ENCODE data around the gene DISC1. TPM values are rescaled to one million over a fixed set of nuclear protein-coding genes. Genes with fewer than 3 reads are reported as not detected.

Gene DISC1
- total and polyA plus RNA-seq, 8 donors, result 0.42 to 6.6 (median 1.5) TPM

DNA sequence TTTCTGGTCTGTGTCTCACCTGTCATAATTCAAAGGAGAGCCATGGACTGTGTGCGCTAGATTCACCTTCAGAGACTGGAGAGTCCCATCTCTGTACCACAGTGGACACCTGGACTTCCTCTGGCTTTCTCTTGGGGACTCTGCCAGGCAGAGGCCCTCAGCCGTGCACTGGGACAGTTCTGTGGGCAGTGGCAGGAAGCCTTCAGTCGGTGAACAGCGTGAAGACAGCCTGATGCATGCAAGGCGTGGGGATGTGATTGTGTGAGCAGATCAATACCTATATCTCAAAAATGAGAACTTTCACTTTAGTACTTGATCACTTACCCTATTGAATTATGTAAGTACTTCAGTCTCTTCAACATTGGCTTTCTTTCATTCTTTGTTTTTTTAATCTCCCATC is 245.3 kb downstream of the DISC1 start:
- intact Hi-C loops (cut with DNase I), result no loop called here
- WGBS, 2 donors, result 48 to 71% methylated on average over 5 of the region's 5 CpGs
- no peak overlapping the region for H3K27ac ChIP-seq
- no peaks in the 10 kb centered on the region for H3K9me3 ChIP-seq
- H3K4me3 ChIP-seq, result no peak overlapping the region
- H3K27me3 ChIP-seq, result no peaks in the 10 kb centered on the region
- no peaks in the 10 kb centered on the region for H3K36me3 ChIP-seq
- DNase-seq, result no peak
- TF ChIP-seq, protein P1, sequence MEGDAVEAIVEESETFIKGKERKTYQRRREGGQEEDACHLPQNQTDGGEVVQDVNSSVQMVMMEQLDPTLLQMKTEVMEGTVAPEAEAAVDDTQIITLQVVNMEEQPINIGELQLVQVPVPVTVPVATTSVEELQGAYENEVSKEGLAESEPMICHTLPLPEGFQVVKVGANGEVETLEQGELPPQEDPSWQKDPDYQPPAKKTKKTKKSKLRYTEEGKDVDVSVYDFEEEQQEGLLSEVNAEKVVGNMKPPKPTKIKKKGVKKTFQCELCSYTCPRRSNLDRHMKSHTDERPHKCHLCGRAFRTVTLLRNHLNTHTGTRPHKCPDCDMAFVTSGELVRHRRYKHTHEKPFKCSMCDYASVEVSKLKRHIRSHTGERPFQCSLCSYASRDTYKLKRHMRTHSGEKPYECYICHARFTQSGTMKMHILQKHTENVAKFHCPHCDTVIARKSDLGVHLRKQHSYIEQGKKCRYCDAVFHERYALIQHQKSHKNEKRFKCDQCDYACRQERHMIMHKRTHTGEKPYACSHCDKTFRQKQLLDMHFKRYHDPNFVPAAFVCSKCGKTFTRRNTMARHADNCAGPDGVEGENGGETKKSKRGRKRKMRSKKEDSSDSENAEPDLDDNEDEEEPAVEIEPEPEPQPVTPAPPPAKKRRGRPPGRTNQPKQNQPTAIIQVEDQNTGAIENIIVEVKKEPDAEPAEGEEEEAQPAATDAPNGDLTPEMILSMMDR (IDR thresholded peaks at IDR 0.05), result no peak
- no peak for FAIRE-seq
- no peak for ATAC-seq
- no peaks in the 10 kb centered on the region for H3K4me1 ChIP-seq

GRCh38 chr1:231872461-231872910 is 245.9 kb downstream of the DISC1 start:
- intact Hi-C loops (cut with DNase I), result no loop called here
- 80 to 90% methylated on average over 1 of the region's 1 CpG for WGBS, 2 donors
- FAIRE-seq (no peak), DNase-seq (no peak), ATAC-seq (no peak)
- Histone ChIP-seq H3K4me3 (no peak overlapping the region), H3K36me3 (no peaks in the 10 kb centered on the region), H3K9me3 (no peaks in the 10 kb centered on the region), H3K4me1 (no peaks in the 10 kb centered on the region), H3K27ac (no peak overlapping the region), H3K27me3 (no peaks in the 10 kb centered on the region)
- TF ChIP-seq, protein P1 (IDR thresholded peaks at IDR 0.05), result no peak

DNA sequence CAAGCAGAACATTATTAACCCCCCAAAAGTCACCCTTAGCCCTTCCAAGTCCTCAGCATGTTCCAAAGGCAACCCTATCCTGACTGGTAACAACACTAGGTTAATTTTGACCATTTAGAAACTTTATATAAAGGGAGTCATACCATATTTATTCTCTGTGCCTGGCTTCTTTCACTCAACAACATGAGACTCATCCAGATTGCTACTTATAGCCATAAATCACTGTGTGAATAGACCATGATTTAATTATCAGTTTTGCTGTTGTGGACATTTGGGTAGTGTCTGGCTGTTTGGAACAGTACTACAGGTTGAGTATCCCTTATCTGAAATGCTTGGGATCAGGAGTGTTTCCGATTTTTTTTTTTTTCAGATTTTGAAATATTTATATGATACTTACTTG is 252.1 kb downstream of the DISC1 start:
- no peaks in the 10 kb centered on the region for H3K27me3 ChIP-seq
- TF ChIP-seq, protein P1 (IDR thresholded peaks at IDR 0.05), result no peak
- ATAC-seq (no peak), DNase-seq (no peak), FAIRE-seq (no peak)
- intact Hi-C loops (cut with DNase I), result no loop called here
- H3K27ac ChIP-seq, result no peak overlapping the region
- H3K4me1 ChIP-seq, result no peaks in the 10 kb centered on the region
- H3K9me3 ChIP-seq, result no peaks in the 10 kb centered on the region
- H3K4me3 ChIP-seq, result no peak overlapping the region
- no peaks in the 10 kb centered on the region for H3K36me3 ChIP-seq
- 62 to 78% methylated on average over 1 of the region's 1 CpG for WGBS, 2 donors

DNA sequence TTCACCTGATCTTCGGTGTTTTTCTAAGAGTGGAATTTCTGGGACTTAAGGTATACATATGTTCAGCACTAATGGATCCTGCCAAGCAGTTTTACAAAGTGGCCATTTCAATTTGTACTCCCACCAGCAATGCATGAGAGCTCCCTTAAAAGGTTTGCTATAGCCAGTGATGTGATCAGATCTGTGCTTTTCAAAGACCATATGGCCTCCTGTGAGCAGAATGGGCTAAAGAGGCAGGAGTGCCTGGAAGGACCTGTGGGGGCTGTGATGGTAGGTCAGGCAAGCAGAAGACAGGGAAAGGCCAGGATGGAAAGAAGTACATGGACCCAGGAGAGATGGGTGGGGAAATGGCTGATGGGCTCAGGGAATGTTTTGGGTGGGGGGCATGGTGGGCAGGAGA is 252.7 kb downstream of the DISC1 start:
- Histone ChIP-seq H3K4me1 (no peaks in the 10 kb centered on the region), H3K36me3 (no peaks in the 10 kb centered on the region), H3K4me3 (no peak overlapping the region), H3K9me3 (no peaks in the 10 kb centered on the region), H3K27ac (no peak overlapping the region), H3K27me3 (no peaks in the 10 kb centered on the region)
- TF ChIP-seq, protein P1 (IDR thresholded peaks at IDR 0.05), result no peak
- whole genome bisulfite sequencing, 2 donors, result 77 to 85% methylated on average over 1 of the region's 1 CpG
- DNase-seq, result no peak
- ATAC-seq, result no peak
- intact Hi-C loops (cut with DNase I), result no loop called here
- FAIRE-seq, result no peak

GRCh38 chr1:231882333-231882732 is 255.7 kb downstream of the DISC1 start:
- ATAC-seq (no peak), FAIRE-seq (no peak), DNase-seq (no peak)
- Histone ChIP-seq H3K4me3 (no peak overlapping the region), H3K27me3 (no peaks in the 10 kb centered on the region), H3K9me3 (no peaks in the 10 kb centered on the region), H3K4me1 (no peaks in the 10 kb centered on the region), H3K27ac (no peak overlapping the region), H3K36me3 (no peaks in the 10 kb centered on the region)
- TF ChIP-seq, protein P1 (IDR thresholded peaks at IDR 0.05), result no peak
- intact Hi-C loops (cut with DNase I), result no loop called here
- WGBS, 2 donors, result 75 to 84% methylated on average over 4 of the region's 4 CpGs
